Measurements from ENCODE around the gene OR2T5. TPM values are rescaled to one million over a fixed set of nuclear protein-coding genes. Genes with fewer than 3 reads are reported as not detected.
"Not testable (repeated sequence)": the region's sequence is repeated elsewhere in the genome, so short reads cannot be mapped to it uniquely, and the experiment has no call there.

OR2T5 gene
- total RNA-seq, 1 experiment from 2014 or later = not detected

DNA sequence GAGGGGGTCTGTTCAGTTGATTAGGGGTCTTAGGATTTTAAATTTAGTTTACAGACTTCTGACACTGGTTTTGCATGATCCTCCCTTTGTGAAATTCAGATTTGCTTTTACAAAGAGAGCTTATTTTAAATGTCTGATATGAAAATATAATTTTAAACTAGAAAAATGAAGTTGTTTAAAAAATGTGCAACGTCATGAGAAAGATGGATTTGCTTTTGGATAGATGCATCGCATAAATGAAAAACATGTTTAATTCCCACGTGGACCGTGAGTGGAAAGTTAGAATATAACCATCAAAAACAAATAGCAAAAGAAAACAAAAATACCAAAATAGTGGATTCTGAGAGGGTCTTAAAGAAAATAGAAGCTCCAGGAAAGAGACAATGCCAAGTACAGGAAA is 17.2 kb upstream of the OR2T5 start:
- DNase-seq (ENCODE audit: low read depth, low spot score) (no peak), ATAC-seq (no peak)
- H3K27ac ChIP-seq (ENCODE audit: low read length) = no peak overlapping the region
- H3K9me3 ChIP-seq (ENCODE audit: control insufficient read depth, insufficient read depth, low read depth, low read length) = no peaks in the 10 kb centered on the region
- H3K4me1 ChIP-seq (ENCODE audit: control insufficient read depth, insufficient read depth, low read length) = no peaks in the 10 kb centered on the region
- CTCF ChIA-PET = no interaction called here
- POLR2A ChIA-PET = no interaction called here
- no peak overlapping the region for H3K4me3 ChIP-seq (ENCODE audit: low read depth in 2 of 2, low read length in 2 of 2)
- in situ Hi-C loops (cut with HindIII; ENCODE audit: low pct_unique_long_range_greater_than_20kb, low sequenced_read_pairs) = no loop called here
- no peaks in the 10 kb centered on the region for H3K27me3 ChIP-seq (ENCODE audit: control insufficient read depth, insufficient read depth, low read length)
- intact Hi-C loops (cut with micrococcal nuclease; ENCODE audit: unreplicated experiment) = no loop called here
- TF ChIP-seq TCF7L2 (IDR thresholded peaks at IDR 0.05; ENCODE audit: low read depth, low read length) (no peak), POLR2AphosphoS5 (IDR thresholded peaks at IDR 0.05; ENCODE audit: low read depth, low read length) (no peak), SIN3A (IDR thresholded peaks at IDR 0.05; ENCODE audit: borderline replicate concordance, insufficient read depth, low read depth, low read length) (no peak)
- TF ChIP-seq, protein P1, sequence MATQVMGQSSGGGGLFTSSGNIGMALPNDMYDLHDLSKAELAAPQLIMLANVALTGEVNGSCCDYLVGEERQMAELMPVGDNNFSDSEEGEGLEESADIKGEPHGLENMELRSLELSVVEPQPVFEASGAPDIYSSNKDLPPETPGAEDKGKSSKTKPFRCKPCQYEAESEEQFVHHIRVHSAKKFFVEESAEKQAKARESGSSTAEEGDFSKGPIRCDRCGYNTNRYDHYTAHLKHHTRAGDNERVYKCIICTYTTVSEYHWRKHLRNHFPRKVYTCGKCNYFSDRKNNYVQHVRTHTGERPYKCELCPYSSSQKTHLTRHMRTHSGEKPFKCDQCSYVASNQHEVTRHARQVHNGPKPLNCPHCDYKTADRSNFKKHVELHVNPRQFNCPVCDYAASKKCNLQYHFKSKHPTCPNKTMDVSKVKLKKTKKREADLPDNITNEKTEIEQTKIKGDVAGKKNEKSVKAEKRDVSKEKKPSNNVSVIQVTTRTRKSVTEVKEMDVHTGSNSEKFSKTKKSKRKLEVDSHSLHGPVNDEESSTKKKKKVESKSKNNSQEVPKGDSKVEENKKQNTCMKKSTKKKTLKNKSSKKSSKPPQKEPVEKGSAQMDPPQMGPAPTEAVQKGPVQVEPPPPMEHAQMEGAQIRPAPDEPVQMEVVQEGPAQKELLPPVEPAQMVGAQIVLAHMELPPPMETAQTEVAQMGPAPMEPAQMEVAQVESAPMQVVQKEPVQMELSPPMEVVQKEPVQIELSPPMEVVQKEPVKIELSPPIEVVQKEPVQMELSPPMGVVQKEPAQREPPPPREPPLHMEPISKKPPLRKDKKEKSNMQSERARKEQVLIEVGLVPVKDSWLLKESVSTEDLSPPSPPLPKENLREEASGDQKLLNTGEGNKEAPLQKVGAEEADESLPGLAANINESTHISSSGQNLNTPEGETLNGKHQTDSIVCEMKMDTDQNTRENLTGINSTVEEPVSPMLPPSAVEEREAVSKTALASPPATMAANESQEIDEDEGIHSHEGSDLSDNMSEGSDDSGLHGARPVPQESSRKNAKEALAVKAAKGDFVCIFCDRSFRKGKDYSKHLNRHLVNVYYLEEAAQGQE (IDR thresholded peaks at IDR 0.05; ENCODE audit: insufficient read depth in 1 of 2, low read depth in 2 of 2, low read length in 1 of 2) = no peak
- TF ChIP-seq, protein P2, sequence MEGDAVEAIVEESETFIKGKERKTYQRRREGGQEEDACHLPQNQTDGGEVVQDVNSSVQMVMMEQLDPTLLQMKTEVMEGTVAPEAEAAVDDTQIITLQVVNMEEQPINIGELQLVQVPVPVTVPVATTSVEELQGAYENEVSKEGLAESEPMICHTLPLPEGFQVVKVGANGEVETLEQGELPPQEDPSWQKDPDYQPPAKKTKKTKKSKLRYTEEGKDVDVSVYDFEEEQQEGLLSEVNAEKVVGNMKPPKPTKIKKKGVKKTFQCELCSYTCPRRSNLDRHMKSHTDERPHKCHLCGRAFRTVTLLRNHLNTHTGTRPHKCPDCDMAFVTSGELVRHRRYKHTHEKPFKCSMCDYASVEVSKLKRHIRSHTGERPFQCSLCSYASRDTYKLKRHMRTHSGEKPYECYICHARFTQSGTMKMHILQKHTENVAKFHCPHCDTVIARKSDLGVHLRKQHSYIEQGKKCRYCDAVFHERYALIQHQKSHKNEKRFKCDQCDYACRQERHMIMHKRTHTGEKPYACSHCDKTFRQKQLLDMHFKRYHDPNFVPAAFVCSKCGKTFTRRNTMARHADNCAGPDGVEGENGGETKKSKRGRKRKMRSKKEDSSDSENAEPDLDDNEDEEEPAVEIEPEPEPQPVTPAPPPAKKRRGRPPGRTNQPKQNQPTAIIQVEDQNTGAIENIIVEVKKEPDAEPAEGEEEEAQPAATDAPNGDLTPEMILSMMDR (IDR thresholded peaks at IDR 0.05) = no peak
- H3K36me3 ChIP-seq (ENCODE audit: control insufficient read depth, insufficient read depth, low read length) = no peaks in the 10 kb centered on the region
- no TSS peak for BruUV-seq (replicated peaks)

DNA sequence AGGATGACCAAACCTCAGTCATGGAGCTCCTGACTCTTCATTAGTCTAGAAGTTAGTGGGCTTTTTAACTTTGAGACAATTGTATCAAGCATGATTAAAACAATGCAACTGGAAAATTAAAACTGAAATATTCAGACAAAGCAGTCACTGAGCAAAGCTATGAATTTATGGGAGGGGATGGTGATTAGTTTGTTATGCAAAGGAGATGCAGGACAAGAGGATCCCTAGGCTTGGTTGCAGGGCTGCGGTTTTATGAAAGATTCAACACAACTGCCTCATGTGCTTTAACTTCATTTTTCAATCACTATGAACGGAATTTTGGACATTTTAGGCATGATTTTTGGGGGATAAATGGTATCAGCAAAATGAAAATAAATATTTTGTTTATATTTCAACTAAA is 16.3 kb upstream of the OR2T5 start:
- H3K27me3 ChIP-seq (ENCODE audit: control insufficient read depth, insufficient read depth, low read length); H3K27ac ChIP-seq (ENCODE audit: low read length); H3K36me3 ChIP-seq (ENCODE audit: control insufficient read depth, insufficient read depth, low read length); intact Hi-C loops (cut with micrococcal nuclease; ENCODE audit: unreplicated experiment); H3K4me3 ChIP-seq (ENCODE audit: low read depth in 2 of 2, low read length in 2 of 2); DNase-seq (ENCODE audit: low read depth, low spot score); ATAC-seq; BruUV-seq (replicated peaks); in situ Hi-C loops (cut with HindIII; ENCODE audit: low pct_unique_long_range_greater_than_20kb, low sequenced_read_pairs); POLR2A ChIA-PET; H3K9me3 ChIP-seq (ENCODE audit: control insufficient read depth, insufficient read depth, low read depth, low read length); H3K4me1 ChIP-seq (ENCODE audit: control insufficient read depth, insufficient read depth, low read length); CTCF ChIA-PET: not testable (repeated sequence)

DNA sequence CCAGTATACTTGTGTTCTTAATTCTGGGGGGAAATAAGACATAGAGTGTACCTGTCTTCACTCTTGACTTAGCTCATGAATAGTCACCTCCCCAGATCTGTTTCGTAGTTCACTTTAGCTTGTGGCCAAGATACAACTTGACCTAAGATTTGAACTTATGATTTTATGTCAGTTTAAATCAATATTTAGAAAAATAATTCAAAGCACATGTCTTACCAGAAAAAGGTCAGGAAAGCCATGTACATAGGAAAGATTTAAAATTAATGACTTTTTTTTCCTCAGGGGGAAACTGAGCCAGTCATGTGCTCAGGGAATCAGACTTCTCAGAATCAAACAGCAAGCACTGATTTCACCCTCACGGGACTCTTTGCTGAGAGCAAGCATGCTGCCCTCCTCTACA is 15.3 kb upstream of the OR2T5 start, which contains the start of gene OR2T3:
TSS of gene OR2T3 (plus strand) at position 301 of the 400 bp plus-strand sequence. CDS start at position 301, 0 bp downstream.
- intact Hi-C loops (cut with micrococcal nuclease; ENCODE audit: unreplicated experiment); POLR2A ChIA-PET; H3K36me3 ChIP-seq (ENCODE audit: control insufficient read depth, insufficient read depth, low read length); H3K27ac ChIP-seq (ENCODE audit: low read length); H3K27me3 ChIP-seq (ENCODE audit: control insufficient read depth, insufficient read depth, low read length); ATAC-seq; CTCF ChIA-PET; in situ Hi-C loops (cut with HindIII; ENCODE audit: low pct_unique_long_range_greater_than_20kb, low sequenced_read_pairs); DNase-seq (ENCODE audit: low read depth, low spot score); H3K4me1 ChIP-seq (ENCODE audit: control insufficient read depth, insufficient read depth, low read length); H3K4me3 ChIP-seq (ENCODE audit: low read depth in 2 of 2, low read length in 2 of 2); H3K9me3 ChIP-seq (ENCODE audit: control insufficient read depth, insufficient read depth, low read depth, low read length); BruUV-seq (replicated peaks): not testable (repeated sequence)

DNA sequence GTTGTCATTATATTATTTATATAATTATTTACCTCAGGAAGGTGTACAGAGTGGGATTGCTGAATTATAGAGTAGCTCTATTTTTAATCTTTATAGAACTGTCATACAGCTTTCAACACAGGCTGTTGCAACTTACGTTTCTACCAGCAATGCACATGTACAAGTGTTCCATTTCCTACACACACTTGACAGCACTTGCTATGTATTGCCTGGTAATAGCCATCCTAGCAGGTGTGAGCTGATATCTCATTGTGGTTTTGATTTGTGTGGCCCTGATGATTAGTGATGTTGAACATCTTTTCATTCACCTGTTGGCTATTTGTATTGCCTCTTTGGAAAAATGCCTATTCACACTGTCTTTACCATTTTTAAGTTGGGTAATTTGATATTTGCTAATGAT is 12.7 kb upstream of the OR2T5 start:
- H3K4me1 ChIP-seq (ENCODE audit: control insufficient read depth, insufficient read depth, low read length); H3K27me3 ChIP-seq (ENCODE audit: control insufficient read depth, insufficient read depth, low read length); ATAC-seq; CTCF ChIA-PET; H3K4me3 ChIP-seq (ENCODE audit: low read depth in 2 of 2, low read length in 2 of 2); POLR2A ChIA-PET; intact Hi-C loops (cut with micrococcal nuclease; ENCODE audit: unreplicated experiment); in situ Hi-C loops (cut with HindIII; ENCODE audit: low pct_unique_long_range_greater_than_20kb, low sequenced_read_pairs); DNase-seq (ENCODE audit: low read depth, low spot score); H3K36me3 ChIP-seq (ENCODE audit: control insufficient read depth, insufficient read depth, low read length); H3K9me3 ChIP-seq (ENCODE audit: control insufficient read depth, insufficient read depth, low read depth, low read length); BruUV-seq (replicated peaks); H3K27ac ChIP-seq (ENCODE audit: low read length): not testable (repeated sequence)

DNA sequence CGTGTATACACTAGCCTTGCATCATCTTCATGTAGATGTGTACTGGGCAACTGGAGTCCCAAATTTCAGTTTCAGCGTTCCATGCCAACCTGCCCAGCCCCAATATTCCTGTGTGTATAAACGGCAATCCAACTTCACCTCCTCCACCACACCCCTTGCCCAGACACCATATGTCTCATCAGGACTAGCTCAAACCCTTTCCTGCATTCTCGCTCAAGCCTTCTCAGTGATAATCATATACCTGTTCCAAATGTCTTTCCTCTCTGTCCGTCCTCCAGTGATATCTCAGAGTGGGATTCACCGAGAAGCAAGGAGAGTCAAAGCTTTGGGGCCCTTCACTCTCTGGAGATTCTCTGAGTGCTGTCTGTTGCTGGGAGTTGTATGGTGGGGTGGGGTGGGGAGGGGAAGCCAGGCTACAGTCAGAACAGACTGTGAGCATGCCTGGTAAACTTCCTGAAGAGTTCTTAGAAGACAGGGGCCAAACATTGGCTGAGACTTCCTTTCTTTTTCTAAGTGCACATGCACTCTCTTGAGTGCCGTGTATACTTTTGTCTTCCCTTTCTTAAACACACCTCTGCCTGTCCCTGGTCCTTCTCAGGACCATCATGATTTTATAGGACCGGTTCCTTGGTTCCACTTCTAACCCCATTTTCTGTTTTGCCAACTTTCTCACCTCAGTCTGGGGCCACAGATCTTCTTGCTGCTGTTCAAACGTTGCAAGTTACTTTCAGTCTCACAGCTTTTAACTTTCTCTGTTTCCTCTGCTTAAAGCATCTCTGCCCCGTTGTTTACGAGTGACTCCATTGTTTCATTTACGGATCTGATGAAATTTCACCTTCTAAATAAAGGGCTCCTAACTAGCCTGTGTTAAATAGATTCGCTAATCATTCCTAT is 6.5 kb upstream of the OR2T5 start:
- intact Hi-C loops (cut with micrococcal nuclease; ENCODE audit: unreplicated experiment); DNase-seq (ENCODE audit: low read depth, low spot score); H3K4me3 ChIP-seq (ENCODE audit: low read depth in 2 of 2, low read length in 2 of 2); in situ Hi-C loops (cut with HindIII; ENCODE audit: low pct_unique_long_range_greater_than_20kb, low sequenced_read_pairs); CTCF ChIA-PET; BruUV-seq (replicated peaks); H3K4me1 ChIP-seq (ENCODE audit: control insufficient read depth, insufficient read depth, low read length); H3K36me3 ChIP-seq (ENCODE audit: control insufficient read depth, insufficient read depth, low read length); H3K27ac ChIP-seq (ENCODE audit: low read length); H3K9me3 ChIP-seq (ENCODE audit: control insufficient read depth, insufficient read depth, low read depth, low read length); POLR2A ChIA-PET; H3K27me3 ChIP-seq (ENCODE audit: control insufficient read depth, insufficient read depth, low read length); ATAC-seq: not testable (repeated sequence)

Measured in Panc1 (cell line).